Fibroblast of lung (primary cell): ENCODE data around the gene PGM2L1. TPM values are rescaled to one million over a fixed set of nuclear protein-coding genes. Genes with fewer than 3 reads are reported as not detected.
"Not testable (repeated sequence)": the region's sequence is repeated elsewhere in the genome, so short reads cannot be mapped to it uniquely, and the experiment has no call there.

Experiments
- DNase-seq, 2 donors: peaks; one replicate each; pipeline versions ENCODE4 v3.0.0 to v3.0.0-alpha.2; 2010; ENCODE audit warnings: low read depth in 2 of 2
- H2AFZ ChIP-seq: 2 replicates; pipeline ENCODE4 v1.5.1; 2012; ENCODE audit warnings: low read length, control low read depth, inconsistent platforms
- H3K27ac ChIP-seq: 2 replicates; pipeline ENCODE4 v1.5.1; 2011; ENCODE audit warnings: low read length, control low read depth; ENCODE audit not compliant: insufficient read depth
- H3K27me3 ChIP-seq: 2 replicates; pipeline ENCODE4 v1.5.1; 2011; ENCODE audit warnings: mild to moderate bottlenecking, low read length; ENCODE audit not compliant: control insufficient read depth, insufficient read depth
- H3K36me3 ChIP-seq: 2 replicates; pipeline ENCODE4 v1.5.1; 2011; ENCODE audit warnings: low read length; ENCODE audit not compliant: control insufficient read depth, insufficient read depth
- H3K4me1 ChIP-seq: 2 replicates; pipeline ENCODE4 v1.5.1; 2011; ENCODE audit warnings: low read length; ENCODE audit not compliant: control insufficient read depth, insufficient read depth; ENCODE audit errors: extremely low read depth
- H3K4me2 ChIP-seq: 2 replicates; pipeline ENCODE4 v1.5.1; 2011; ENCODE audit warnings: low read length, control low read depth; ENCODE audit not compliant: insufficient read depth; ENCODE audit errors: extremely low read depth
- H3K4me3 ChIP-seq, 4 experiments: fragments of 200-600 bp in 1 of 4; sonication (generic) in 1 of 4; replicated peaks in 1 of 4; 2 replicates each; pipeline ENCODE4 v1.5.1; 2011 to 2016; ENCODE audit warnings: low read length in 4 of 4, low read depth in 3 of 4, mild to moderate bottlenecking in 3 of 4, control low read depth in 2 of 4, inconsistent platforms in 1 of 4, mixed read lengths in 1 of 4; ENCODE audit not compliant: insufficient read depth in 1 of 4; ENCODE audit errors: control extremely low read depth in 1 of 4
- H3K79me2 ChIP-seq: 2 replicates; pipeline ENCODE4 v1.5.1; 2012; ENCODE audit warnings: mild to moderate bottlenecking, low read length, inconsistent platforms; ENCODE audit not compliant: control insufficient read depth, insufficient read depth
- H3K9ac ChIP-seq: 2 replicates; pipeline ENCODE4 v1.5.1; 2011; ENCODE audit warnings: mild to moderate bottlenecking, low read length, control low read depth; ENCODE audit not compliant: insufficient read depth
- H3K9me3 ChIP-seq: 2 replicates; pipeline ENCODE4 v1.5.1; 2012; ENCODE audit warnings: low read depth, low read length; ENCODE audit not compliant: control insufficient read depth, insufficient read depth
- H4K20me1 ChIP-seq: 2 replicates; pipeline ENCODE4 v1.5.1; 2011; ENCODE audit warnings: low read length; ENCODE audit not compliant: control insufficient read depth, insufficient read depth; ENCODE audit errors: extremely low read depth
- EZH2 ChIP-seq: IDR thresholded peaks from 2 replicates; pipeline ENCODE4 v1.5.1; 2012; ENCODE audit warnings: low read length, control low read depth, mild to moderate bottlenecking; ENCODE audit errors: missing control alignments
- polyA plus RNA-seq, 2 donors: library from polyadenylated mRNA; depleted of rRNA in 1 of 2; stranded (reverse) in 1 of 2; unstranded in 1 of 2; fragments of >200 nt; gene quantifications; 2 replicates each; pipeline ENCODE4 v1.2.1, GENCODE V29; 2011 to 2012; ENCODE audit warnings: missing spikeins in 1 of 2
- total RNA-seq: library from RNA; depleted of rRNA; stranded (reverse); fragments of >200 nt; gene quantifications from 2 replicates; pipeline ENCODE4 v1.2.1, GENCODE V29; 2014
- TF ChIP-seq, protein P1 (sequence below), 2 donors: IDR thresholded peaks in 1 of 2; conservative IDR thresholded peaks in 1 of 2; 1 replicate in 1 of 2; 2 replicates in 1 of 2; pipeline ENCODE4 v1.5.1; 2011 to 2012; ENCODE audit warnings: low read length in 2 of 2, control low read depth in 1 of 2, inconsistent platforms in 1 of 2, low read depth in 1 of 2, mild to moderate bottlenecking in 1 of 2

Gene PGM2L1
- total and polyA plus RNA-seq, 2 donors (not counting 1 experiment from before 2014, with no cell fraction given): 1.4 to 4.1 TPM

- no peak for DNase-seq
- H3K36me3 ChIP-seq: no peaks in the 10 kb centered on the region
- no peak for TF ChIP-seq EZH2
- TF ChIP-seq, protein P1, sequence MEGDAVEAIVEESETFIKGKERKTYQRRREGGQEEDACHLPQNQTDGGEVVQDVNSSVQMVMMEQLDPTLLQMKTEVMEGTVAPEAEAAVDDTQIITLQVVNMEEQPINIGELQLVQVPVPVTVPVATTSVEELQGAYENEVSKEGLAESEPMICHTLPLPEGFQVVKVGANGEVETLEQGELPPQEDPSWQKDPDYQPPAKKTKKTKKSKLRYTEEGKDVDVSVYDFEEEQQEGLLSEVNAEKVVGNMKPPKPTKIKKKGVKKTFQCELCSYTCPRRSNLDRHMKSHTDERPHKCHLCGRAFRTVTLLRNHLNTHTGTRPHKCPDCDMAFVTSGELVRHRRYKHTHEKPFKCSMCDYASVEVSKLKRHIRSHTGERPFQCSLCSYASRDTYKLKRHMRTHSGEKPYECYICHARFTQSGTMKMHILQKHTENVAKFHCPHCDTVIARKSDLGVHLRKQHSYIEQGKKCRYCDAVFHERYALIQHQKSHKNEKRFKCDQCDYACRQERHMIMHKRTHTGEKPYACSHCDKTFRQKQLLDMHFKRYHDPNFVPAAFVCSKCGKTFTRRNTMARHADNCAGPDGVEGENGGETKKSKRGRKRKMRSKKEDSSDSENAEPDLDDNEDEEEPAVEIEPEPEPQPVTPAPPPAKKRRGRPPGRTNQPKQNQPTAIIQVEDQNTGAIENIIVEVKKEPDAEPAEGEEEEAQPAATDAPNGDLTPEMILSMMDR (conservative IDR thresholded peaks at IDR 0.05 in 1 of 2, IDR thresholded peaks at IDR 0.05 in 1 of 2; ENCODE audit: low read depth in 1 of 2, low read length in 2 of 2): no peak
- H3K9ac ChIP-seq: no peak overlapping the region
- no peaks in the 10 kb centered on the region for H3K27me3 ChIP-seq
- H3K9me3 ChIP-seq: no peaks in the 10 kb centered on the region
- H3K79me2 ChIP-seq: no peaks in the 10 kb centered on the region
- no peak overlapping the region for H3K4me3 ChIP-seq
- H3K4me2 ChIP-seq: no peak overlapping the region
- peaks cover 6% of the 10 kb centered on the region for H3K4me1 ChIP-seq
- H2AFZ ChIP-seq: no peak overlapping the region
- H3K27ac ChIP-seq: no peak overlapping the region
- no peaks in the 10 kb centered on the region for H4K20me1 ChIP-seq
Observed at GRCh38 chr11:74332291-74332690, 65.9 kb downstream of the PGM2L1 start.

GRCh38 chr11:74331000-74331399 is 67.2 kb downstream of the PGM2L1 start:
- not testable (repeated sequence) for H3K4me3 ChIP-seq, DNase-seq, H3K4me2 ChIP-seq, H3K9ac ChIP-seq, H2AFZ ChIP-seq, H3K27ac ChIP-seq, H3K27me3 ChIP-seq, H4K20me1 ChIP-seq, H3K4me1 ChIP-seq, H3K36me3 ChIP-seq, H3K9me3 ChIP-seq, H3K79me2 ChIP-seq

DNA sequence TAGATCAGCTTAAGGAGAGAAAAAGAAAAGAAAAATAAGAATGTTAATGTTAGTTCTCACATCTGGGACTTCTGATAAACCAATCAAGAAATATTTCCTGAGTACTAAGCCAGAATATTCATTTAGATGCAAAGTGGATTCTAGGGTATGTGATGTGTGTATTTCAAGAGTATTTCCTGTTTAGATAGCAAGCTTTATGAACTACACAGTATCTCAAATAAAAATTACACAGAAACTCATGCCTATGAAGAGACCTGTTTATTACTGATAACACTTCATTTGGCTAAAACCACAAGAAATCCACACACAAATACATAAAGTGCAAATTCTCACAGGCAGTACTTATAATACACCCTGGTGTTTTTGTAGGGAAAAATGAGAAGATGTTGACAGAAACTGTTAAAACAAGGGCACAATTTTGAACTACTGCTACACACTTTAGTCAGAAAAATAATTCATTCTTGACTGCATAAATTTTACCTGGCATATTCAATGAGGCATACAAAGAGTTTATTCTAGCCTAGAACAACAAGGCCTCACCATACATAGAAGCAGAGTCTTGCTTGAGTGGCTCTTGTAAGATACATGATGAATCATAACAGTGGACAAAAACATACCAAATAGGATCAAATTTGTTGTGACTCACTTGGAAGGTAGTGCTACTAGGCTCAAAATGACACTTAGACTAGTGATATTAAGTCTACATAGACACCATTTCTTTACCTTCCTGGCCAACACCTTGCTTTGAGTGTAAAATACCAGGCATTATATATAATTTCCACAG is 68.0 kb downstream of the PGM2L1 start:
- TF ChIP-seq, protein P1 (conservative IDR thresholded peaks at IDR 0.05 in 1 of 2, IDR thresholded peaks at IDR 0.05 in 1 of 2; ENCODE audit: low read depth in 1 of 2, low read length in 2 of 2): no peak
- no peak for TF ChIP-seq EZH2
- no peaks in the 10 kb centered on the region for H3K79me2 ChIP-seq
- no peak overlapping the region for H3K9ac ChIP-seq
- H3K27ac ChIP-seq: no peak overlapping the region
- H3K27me3 ChIP-seq: no peaks in the 10 kb centered on the region
- no peaks in the 10 kb centered on the region for H3K9me3 ChIP-seq
- no peaks in the 10 kb centered on the region for H4K20me1 ChIP-seq
- peak; percentile 38 to 82 for DNase-seq
- H2AFZ ChIP-seq: no peak overlapping the region
- peaks cover 10% of the 10 kb centered on the region for H3K4me1 ChIP-seq
- H3K4me3 ChIP-seq: no peak overlapping the region
- no peak overlapping the region for H3K4me2 ChIP-seq
- no peaks in the 10 kb centered on the region for H3K36me3 ChIP-seq
